Adrenal gland (tissue), 12 donors: ENCODE results near the gene SHH. TPM values are rescaled to one million over a fixed set of nuclear protein-coding genes. Genes with fewer than 3 reads are reported as not detected.

Experiments
- DNase-seq, 7 donors: peaks; one replicate each; pipeline ENCODE4 v3.0.0-alpha.2; 2019 to 2020
- H3K27ac ChIP-seq, 5 donors: fragments of 200-600 bp; sonication (generic) in 4 of 5; 1 replicate in 3 of 5; 2 replicates in 2 of 5; pipeline versions ENCODE4 v1.5.1 to v1.8.0; 2016 to 2020; ENCODE audit warnings: mild to moderate bottlenecking in 1 of 5
- H3K27me3 ChIP-seq: fragments of 200-600 bp; 2 replicates; pipeline ENCODE4 v1.8.0; 2021
- H3K36me3 ChIP-seq, 2 donors: fragments of 200-600 bp; replicated peaks in 1 of 2; 1 replicate in 1 of 2; 2 replicates in 1 of 2; pipeline versions ENCODE4 v1.5.1 to v1.8.0; 2018 to 2022
- H3K4me1 ChIP-seq, 2 donors: fragments of 200-600 bp; replicated peaks in 1 of 2; 1 replicate in 1 of 2; 2 replicates in 1 of 2; pipeline versions ENCODE4 v1.5.1 to v1.8.0; 2018 to 2021
- H3K4me3 ChIP-seq, 4 donors: fragments of 200-600 bp; sonication (generic) in 3 of 4; one replicate each; pipeline ENCODE4 v1.5.1; 2016 to 2018
- H3K9me3 ChIP-seq, 3 donors: fragments of 200-600 bp; sonication (generic) in 1 of 3; replicated peaks in 1 of 3; 1 replicate in 2 of 3; 2 replicates in 1 of 3; pipeline versions ENCODE4 v1.5.1 to v1.8.0; 2016 to 2021
- POLR2A ChIP-seq, 2 donors: fragments of 450-650 bp; IDR thresholded peaks; one replicate each; pipeline ENCODE4 v1.6.1; 2017; ENCODE audit warnings: antibody characterized with exemption in 2 of 2, mild to moderate bottlenecking in 2 of 2, moderate library complexity in 1 of 2
- WGBS, 4 donors: extraction: QIAGEN DNeasy Blood & Tissue Kit in 2 of 4; methylation state at CpG; one replicate each; pipeline versions ENCODE4 v1.1.5 to v1.1.7; 2013 to 2017; 5-methylcytosine and 5-hydroxymethylcytosine counted together
- intact Hi-C, 2 donors: fragments of 100-400 bp; cut with DNase I; formaldehyde crosslinking; loops; one replicate each; pipeline versions ENCODE4 v1.14.1 to v1.15.0; 2022 to 2023
- polyA plus RNA-seq, 3 donors: library from polyadenylated mRNA; stranded (reverse); fragments of 200-250 nt in 2 of 3; fragments of 350-450 nt in 1 of 3; fragmentation: Illumina TruSeq in 1 of 3; extraction: RNeasy Lipid Tissue Mini Kit (QIAGEN cat#74804) in 1 of 3; gene quantifications; one replicate each; pipeline ENCODE4 v1.2.3, GENCODE V29; 2013 to 2014
- total RNA-seq, 9 donors: library from RNA; depleted of rRNA in 4 of 9; stranded (reverse); fragments of >200 nt in 4 of 9; fragments of 120-200 nt in 1 of 9; fragmentation: NEBNext Ultra II Directional in 1 of 9; extraction: Animal tissue kit (Norgen Biotek cat#: 25700) in 1 of 9; gene quantifications; one replicate each; pipeline versions ENCODE4 v1.1.0 to v1.2.4, GENCODE V29; 2013 to 2023
- TF ChIP-seq, protein P1 (sequence below), 6 experiments: fragments of 450-650 bp in 4 of 6; fragments of 200-600 bp in 2 of 6; sonication (generic) in 1 of 6; IDR thresholded peaks; 1 replicate in 5 of 6; 2 replicates in 1 of 6; pipeline versions ENCODE4 v1.5.1 to v1.8.0; 2016 to 2021; ENCODE audit warnings: antibody characterized with exemption in 6 of 6, mild to moderate bottlenecking in 2 of 6, moderate library complexity in 1 of 6
- donor health status: healthy with polysubstance abuse.
- donor health status: Bipolar disorder and iron deficiency.
- donor health status: DM: yes; HTN: yes; CAD: no.
- donor health status: DM: no; HTN: no; CAD: no.
- donor health status: DM: no; HTN: no; CAD: no.
- donor health status: DM: yes; HTN: yes; CAD: no.

SHH gene
- total and polyA plus RNA-seq, 12 donors = 2.1 to 38.0 (median 11.0) TPM

DNA sequence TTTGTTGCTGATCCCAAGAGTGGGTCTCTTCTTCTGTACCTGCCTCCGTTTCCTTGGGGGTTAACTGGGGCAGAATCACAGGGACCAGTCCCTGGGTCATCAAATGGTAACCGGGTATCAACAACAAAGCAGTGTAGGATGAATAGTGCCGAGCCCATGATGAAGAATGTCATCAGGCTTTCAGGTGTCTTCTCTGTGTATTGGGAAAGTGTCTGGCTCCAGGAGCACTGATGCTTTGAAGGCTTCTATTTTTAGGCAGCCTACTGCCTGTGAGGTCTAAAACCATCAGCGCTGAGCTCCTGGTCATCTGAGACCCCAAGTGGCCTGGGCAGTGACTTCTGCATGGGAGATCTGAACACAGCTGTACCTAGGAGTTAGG lies 48.2 kb upstream of the SHH start:
- 52 to 61% (median 54%) methylated on average over 4 of the region's 4 CpGs for whole genome bisulfite sequencing, 4 donors
- H3K36me3 ChIP-seq = no peaks in the 10 kb centered on the region
- no peak overlapping the region for H3K4me3 ChIP-seq
- peak overlapping the region in 4 of 5 donors; percentile 81 to 97 (median 85) for H3K27ac ChIP-seq
- peak in 2 of 7 donors; percentile 12 to 32 for DNase-seq
- H3K27me3 ChIP-seq = no peaks in the 10 kb centered on the region
- intact Hi-C loops = no loop called here
- peaks cover 7 to 22% of the 10 kb centered on the region in 2 donors for H3K4me1 ChIP-seq
- H3K9me3 ChIP-seq = no peaks in the 10 kb centered on the region
- TF ChIP-seq, protein P1, sequence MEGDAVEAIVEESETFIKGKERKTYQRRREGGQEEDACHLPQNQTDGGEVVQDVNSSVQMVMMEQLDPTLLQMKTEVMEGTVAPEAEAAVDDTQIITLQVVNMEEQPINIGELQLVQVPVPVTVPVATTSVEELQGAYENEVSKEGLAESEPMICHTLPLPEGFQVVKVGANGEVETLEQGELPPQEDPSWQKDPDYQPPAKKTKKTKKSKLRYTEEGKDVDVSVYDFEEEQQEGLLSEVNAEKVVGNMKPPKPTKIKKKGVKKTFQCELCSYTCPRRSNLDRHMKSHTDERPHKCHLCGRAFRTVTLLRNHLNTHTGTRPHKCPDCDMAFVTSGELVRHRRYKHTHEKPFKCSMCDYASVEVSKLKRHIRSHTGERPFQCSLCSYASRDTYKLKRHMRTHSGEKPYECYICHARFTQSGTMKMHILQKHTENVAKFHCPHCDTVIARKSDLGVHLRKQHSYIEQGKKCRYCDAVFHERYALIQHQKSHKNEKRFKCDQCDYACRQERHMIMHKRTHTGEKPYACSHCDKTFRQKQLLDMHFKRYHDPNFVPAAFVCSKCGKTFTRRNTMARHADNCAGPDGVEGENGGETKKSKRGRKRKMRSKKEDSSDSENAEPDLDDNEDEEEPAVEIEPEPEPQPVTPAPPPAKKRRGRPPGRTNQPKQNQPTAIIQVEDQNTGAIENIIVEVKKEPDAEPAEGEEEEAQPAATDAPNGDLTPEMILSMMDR (IDR thresholded peaks at IDR 0.05) = no peak
- no peak for TF ChIP-seq POLR2A (IDR thresholded peaks at IDR 0.05)

DNA sequence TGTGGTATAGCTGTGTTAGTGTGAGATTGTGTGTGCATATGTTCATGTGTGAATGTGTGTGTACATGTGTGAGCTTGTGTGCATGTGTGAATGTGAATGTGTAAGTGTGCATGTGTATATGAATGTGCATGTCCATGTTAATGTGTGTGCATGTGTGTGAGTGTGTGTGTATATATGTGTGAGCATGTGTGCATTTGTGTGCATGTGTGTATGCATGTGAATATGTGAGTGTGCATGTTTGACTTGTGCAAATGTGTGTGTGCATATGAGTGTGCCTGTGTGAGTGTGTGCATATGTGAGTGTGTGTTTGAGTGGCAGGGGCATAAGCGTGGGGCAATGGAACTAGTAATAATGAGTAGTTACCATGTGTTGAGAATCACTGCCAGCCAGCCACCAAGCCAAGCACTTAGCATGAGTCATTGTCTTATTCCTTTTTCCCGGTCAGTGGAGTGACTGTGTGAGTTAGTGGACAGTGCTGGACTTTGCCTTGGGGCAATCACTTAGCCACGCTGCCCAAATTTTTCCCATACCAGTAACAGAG lies 46.3 kb upstream of the SHH start:
- Histone ChIP-seq H3K27ac (no peak overlapping the region), H3K27me3 (no peaks in the 10 kb centered on the region), H3K36me3 (no peaks in the 10 kb centered on the region), H3K9me3 (no peaks in the 10 kb centered on the region), H3K4me1 (peaks cover 7 to 22% of the 10 kb centered on the region in 2 donors), H3K4me3 (no peak overlapping the region)
- peak in 6 of 7 donors; percentile 16 to 62 (median 50) for DNase-seq
- TF ChIP-seq POLR2A (IDR thresholded peaks at IDR 0.05) = no peak
- TF ChIP-seq, protein P1 (IDR thresholded peaks at IDR 0.05) = no peak
- intact Hi-C loops = no loop called here
- WGBS, 4 donors = 33 to 68% (median 42%) methylated on average over 2 to 3 of the region's 3 CpGs

DNA sequence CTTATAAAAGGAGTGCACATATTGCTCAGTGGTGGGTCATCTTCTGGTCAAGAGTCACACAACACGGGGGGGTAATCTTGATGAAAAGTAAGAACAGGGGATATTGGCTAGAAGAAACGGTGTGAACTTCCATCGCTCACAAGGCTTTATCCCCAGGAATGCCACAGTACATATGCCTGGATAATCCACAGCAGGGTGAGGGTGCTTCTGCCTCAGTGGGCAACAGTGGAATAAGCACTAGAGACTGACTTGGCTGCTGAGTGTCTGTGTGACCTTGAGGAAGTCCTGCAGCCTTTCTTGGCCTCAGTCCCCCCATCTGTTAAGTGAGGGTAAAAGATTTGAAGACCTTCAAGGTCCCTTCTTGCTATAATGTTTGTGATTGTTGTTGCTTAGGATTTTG lies 44.9 kb upstream of the SHH start:
- DNase-seq = peak in 2 of 7 donors; percentile 6 to 8

DNA sequence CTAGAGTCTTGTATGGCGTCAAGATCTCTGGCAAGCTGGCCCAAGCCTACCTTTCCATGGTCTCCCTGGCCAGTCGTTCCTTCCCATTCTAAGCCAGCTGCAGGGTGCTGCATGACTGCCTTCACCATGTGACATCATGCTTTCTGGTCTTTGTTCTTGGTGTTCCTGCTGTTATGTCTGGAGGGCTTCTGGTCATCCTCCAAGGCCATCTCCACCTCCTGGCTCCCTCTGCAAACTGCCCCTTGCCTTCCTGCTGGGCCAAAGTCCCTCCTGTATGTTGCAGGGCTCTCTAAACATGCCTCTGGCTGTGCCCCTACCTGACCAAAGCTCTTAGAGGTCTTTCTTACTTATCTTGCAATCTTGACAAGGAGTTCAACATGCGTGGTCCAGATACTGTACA lies 44.4 kb upstream of the SHH start:
- Histone ChIP-seq H3K27me3 (no peaks in the 10 kb centered on the region), H3K4me1 (peaks cover 5 to 13% of the 10 kb centered on the region in 2 donors), H3K4me3 (no peak overlapping the region), H3K27ac (no peak overlapping the region), H3K36me3 (no peaks in the 10 kb centered on the region), H3K9me3 (no peaks in the 10 kb centered on the region)
- intact Hi-C loops = no loop called here
- 90 to 95% (median 93%) methylated on average over 3 of the region's 3 CpGs for WGBS, 4 donors
- TF ChIP-seq POLR2A (IDR thresholded peaks at IDR 0.05) = no peak
- TF ChIP-seq, protein P1 (IDR thresholded peaks at IDR 0.05) = no peak
- peak in 3 of 7 donors; percentile 2 to 23 (median 6) for DNase-seq

More for the DNA sequence above, 44.9 kb upstream of the SHH start:
- 75 to 91% (median 90%) methylated on average over 3 of the region's 3 CpGs for WGBS, 4 donors
- Histone ChIP-seq H3K4me3 (no peak overlapping the region), H3K36me3 (no peaks in the 10 kb centered on the region), H3K27me3 (no peaks in the 10 kb centered on the region), H3K9me3 (no peaks in the 10 kb centered on the region), H3K27ac (no peak overlapping the region), H3K4me1 (peaks cover 5 to 13% of the 10 kb centered on the region in 2 donors)
- intact Hi-C loops = no loop called here
- TF ChIP-seq POLR2A (IDR thresholded peaks at IDR 0.05) = no peak
- TF ChIP-seq, protein P1 (IDR thresholded peaks at IDR 0.05) = no peak
